Stimulated activated CD4-positive, alpha-beta T cell treated with anti-CD3 and anti-CD28 coated beads, Interleukin-15, amount 100 ng/mL, for 1 hour (primary cell): ENCODE data around the gene PLPP7.

Experiments used
- DNase-seq, 2 donors: peaks; one replicate each; pipeline ENCODE4 v3.0.0-alpha.2; 2020; ENCODE audit warnings: low read depth in 1 of 2, low spot score in 1 of 2

The PLPP7 gene

DNA sequence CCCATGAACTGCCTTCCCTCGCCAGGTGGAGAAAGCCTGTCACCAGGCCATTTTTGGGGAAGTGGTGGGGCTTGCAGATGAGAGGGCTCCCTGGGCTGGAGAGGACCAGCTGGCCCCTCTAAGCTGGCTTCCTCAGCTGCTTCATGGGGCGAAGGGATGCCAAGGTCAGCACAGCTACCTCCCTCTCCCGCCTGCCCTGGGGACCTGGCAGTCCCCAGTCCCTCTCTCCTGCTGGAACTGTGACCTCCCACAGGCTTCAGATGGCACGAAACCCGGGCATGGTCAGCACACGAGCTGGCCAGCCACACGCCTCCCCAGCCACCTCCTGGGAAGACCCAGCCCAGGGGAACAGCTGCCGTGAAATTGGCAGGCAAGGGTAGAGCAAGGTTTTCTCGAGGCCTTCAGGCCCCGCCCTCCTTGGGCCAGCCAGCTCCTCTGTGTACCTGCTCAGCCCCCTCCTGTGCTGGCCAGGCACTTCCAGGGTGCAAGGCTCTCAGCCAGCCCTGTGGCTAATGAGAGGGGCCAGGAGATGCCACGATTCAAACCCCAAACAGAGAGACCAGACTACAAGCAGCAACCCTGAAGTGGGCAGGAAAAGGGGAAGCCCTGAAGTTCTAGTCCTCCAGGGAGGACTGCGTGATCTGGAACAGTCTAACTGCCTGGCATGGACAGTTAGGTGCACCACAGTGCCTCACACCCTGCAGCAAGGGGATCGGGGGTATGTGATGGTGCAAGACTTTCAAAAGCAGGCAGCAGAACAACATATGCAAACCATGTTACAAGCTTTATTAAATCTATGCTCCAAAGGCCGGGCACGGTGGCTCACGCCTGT, 12.9 kb downstream of the PLPP7 start:
- DNase-seq = no peak

DNA sequence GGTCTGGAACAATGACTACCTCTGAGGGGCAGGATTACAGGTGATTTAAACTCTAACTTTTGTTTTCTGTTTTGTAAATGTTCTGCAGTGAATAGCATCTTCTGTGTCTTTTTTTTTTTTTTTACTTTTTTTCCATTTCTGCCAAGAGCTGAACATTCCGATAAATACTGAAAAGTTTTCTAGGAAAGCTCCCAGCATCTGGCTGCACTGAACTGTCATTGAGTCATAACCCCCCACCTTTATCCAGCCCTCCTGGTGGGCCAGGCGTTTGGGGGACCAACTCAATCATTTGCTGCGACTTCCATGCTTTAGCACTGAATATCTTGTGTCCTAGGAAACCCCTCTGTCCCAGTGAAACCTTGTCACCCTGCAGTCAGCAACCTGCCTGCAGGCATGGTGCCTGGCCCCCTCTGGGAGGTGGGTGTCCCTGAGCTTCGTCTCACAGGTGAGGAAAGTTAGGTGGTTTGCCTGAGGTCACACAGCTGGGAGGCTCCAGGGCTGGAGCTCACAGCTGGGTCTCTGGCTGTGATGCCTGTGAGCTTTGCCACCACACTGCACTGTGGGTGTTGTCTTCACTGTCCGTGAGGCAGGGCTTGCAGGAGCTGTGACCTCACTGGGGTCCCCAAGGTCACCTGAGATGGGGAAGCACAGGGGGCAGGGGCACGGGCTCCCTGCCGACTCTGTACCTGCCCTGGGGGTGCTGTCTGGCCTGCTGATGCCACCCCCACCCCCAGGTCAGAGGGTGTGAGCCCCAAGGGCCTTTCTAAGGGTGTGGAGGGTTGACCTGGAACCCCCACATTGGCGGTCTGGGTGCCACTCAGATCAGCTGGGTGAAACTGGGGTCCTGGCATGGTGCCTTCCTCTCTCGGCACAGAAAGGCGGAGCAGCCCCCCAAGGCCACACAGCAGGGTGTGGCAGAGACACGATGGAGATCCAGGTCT, 14.1 kb downstream of the PLPP7 start:
- no peak for DNase-seq

DNA sequence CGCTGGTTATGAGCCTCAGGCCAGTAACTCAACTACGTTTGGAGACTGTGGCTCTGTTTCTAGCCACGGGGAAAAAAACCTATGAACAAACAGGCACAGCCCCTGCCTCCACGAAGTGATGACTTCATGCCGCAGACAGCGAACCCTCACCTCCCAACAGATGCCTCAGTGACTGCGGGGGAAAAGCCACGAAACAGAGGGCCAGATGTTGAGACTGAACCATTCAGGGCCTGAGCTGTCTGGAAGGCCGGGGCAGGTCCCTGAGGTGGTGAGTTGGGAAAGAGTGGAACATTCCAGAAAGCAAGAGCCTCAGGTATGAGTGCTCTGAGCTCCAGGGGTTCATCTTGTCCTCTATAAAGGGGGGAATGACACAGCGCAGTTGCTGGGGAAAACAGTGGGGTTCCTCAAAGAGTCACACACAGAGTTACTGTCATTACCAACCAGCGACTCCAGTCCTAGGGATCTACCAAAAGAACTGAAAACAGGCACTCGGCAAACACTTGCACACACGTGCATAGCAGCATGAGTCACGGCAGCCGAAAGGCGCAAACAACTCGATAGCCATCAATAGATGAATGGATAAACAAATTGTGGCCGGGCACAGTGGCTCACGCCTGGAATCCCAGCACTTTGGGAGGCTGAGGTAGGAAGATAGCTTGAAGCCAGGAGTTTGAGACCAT, 15.3 kb downstream of the PLPP7 start:
- no peak for DNase-seq

DNA sequence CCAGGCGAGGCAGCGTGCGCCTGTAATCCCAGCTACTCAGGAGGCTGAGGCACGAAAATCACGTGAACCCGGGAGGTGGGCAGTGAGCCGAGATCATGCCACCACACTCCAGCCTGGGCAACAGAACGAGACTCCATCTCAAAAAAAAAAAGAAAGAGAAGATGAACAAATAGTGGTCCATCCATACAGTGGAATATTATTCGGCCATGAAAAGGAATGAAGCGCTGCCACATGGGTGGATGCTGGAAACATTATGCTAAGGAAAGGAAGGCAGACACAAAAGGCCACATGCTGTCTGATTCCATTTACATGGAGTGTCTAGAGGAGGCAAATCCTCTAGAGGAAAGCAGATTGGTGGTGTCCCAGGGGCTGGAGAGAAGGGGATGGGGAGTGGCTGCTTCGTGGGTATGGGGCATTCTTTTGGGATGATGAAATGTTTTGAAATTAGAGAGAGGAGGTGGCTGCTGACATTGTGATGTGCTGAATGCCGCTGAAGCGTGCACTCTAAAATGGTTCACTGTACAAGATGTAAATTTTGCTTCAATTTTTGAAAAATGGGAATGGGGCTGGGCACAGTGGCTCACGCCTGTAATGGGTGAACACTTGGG, 17.0 kb downstream of the PLPP7 start:
- DNase-seq = no peak

DNA sequence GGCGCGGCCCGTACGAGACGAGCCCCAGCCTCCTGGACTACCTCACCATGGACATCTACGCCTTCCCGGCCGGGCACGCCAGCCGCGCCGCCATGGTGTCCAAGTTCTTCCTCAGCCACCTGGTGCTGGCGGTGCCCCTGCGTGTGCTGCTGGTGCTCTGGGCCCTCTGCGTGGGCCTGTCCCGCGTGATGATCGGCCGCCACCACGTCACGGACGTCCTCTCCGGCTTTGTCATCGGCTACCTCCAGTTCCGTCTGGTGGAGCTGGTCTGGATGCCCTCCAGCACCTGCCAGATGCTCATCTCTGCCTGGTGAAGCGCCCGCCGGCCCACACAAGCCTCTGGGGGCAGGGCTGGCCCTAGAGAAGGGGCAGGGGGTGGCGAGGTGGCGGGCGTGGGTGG, 18.5 kb downstream of the PLPP7 start:
- no peak for DNase-seq

DNA sequence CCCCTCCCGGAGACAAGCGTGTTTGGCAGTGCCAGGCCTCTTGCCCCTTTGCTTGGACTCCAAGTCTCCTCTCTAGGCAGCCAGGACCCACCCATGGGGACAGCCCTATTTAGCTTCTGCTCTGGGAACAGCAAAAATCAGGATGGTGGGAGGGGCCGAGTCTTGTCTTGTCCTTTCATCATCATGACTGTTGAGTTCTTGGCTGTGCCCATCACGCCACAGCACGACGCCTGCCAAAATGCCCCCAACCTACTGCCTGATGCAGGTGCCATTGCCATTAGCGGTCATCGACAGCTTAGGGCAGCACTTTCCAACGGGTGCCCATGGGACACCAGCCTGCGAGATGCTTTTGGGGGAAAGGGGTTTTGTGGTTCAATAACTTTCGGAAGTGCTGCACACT, 18.9 kb downstream of the PLPP7 start:
- DNase-seq = no peak

DNA sequence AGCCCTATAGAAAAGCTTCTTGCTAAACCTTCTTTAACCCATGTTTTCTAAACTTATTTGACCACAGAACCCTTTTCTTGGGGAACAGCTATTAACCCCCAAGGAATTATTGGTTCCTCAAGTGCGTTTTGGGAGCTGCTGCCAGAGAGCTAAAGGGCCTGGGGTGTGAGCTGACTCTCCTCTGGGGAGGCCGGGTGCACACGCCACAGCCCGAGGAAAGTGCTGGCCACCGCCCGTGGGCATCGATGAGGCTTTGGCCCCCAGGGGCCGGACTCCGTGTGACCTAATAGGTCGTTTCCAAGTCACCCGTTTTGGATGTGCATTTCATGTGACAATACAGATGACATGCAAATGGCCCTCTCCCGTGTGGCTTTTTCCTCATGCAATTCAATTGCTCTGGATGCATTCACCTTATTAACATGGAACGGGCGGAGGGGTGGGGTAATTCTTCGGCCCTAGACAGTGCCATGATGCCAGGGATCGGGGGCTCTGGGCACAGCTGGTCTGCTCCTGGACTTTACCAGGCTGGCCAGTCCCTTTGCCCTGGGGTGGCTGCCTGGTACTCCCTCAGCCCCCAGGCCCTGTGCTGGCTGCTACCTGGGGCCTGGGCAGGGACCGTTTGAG, 19.5 kb downstream of the PLPP7 start:
- DNase-seq = no peak

DNA sequence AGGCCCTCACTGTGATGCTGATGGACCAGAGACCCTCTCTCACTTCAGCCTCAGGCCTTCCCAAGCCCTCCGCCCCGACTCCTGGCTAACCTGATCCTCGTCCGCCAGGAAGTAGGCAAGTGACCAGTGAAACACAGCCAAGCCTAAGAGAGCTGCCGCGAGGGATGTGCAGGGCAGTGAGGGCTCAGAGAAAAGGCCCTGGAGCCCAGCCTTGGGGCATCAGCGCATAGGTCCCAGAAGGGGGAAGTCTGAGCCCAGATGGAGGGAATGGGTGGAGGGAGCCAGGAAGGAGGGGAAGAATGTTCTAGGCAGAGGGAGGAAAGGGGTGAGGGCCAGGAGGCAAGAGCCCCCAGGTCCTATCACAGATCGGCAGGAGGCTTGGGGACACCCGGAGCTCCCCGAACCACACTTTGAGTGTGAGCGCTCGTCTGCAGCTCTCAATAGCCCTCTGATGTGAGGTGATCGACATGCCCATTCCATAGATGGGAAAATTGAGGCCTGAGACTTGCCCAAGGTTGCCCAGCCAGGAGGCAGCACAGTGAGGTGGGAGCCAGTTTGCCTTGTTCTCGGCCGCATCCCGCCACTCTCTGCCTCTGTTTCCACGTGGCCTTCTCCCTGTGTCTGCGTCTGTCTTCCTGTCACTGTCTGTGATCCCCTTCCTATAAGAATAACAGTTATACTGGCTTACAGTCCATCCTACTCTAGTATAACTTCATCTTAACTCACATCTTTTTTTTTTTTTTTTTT, 20.2 kb downstream of the PLPP7 start:
- DNase-seq = no peak

DNA sequence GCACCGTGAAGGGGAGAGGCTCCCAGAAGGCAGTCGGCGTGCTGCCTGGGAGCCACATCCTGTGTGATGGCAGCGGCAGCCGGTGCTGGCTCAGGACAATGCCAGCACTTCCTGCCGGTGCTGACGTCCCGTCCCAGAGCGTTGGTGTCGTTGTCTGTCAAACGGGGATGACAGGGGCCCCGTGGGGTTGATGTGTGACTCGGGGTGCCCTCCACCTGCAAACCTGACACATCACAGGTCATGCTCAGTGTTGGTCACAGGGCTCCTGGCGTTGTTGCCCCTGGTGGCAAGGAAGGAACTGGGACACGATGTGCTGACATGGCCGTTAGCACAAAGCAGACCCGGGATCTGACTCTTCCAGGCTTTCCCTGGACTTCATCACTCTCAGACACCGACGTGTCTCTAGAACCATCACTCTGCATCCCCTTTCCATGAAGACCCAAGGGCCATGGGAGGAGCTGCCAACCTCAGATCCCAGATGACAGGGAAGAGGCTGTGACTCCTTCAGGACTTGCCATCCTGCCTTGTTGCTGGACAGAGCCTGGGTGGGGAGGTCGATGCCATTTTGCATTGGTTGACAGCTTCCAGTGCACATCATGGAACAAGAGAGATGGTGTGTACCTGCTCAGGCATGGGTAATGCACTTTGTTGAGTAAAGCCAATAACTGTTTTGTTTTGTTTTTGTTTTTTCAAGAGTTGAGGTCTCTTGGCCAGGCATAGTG, 21.5 kb downstream of the PLPP7 start:
- peak; percentile 25 to 30 for DNase-seq

DNA sequence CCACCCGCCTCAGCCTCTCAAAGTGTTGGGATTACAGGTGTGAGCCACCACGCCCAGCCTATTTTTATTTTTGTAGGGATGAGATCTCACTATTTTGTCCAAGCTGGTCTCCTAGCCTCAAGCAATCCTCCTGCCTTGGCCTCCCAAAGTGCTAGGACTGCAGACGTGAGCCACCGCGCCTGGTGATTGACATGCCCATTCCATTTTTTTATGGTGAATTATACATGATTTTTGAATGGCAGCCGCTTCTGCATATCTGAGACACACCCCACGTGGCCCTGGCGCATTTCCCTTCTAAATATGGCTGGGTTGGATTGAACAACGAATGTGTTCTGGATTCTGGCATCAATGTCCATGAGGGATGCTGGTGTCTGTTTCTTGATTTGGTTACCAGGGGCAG, 22.7 kb downstream of the PLPP7 start:
- no peak for DNase-seq

DNA sequence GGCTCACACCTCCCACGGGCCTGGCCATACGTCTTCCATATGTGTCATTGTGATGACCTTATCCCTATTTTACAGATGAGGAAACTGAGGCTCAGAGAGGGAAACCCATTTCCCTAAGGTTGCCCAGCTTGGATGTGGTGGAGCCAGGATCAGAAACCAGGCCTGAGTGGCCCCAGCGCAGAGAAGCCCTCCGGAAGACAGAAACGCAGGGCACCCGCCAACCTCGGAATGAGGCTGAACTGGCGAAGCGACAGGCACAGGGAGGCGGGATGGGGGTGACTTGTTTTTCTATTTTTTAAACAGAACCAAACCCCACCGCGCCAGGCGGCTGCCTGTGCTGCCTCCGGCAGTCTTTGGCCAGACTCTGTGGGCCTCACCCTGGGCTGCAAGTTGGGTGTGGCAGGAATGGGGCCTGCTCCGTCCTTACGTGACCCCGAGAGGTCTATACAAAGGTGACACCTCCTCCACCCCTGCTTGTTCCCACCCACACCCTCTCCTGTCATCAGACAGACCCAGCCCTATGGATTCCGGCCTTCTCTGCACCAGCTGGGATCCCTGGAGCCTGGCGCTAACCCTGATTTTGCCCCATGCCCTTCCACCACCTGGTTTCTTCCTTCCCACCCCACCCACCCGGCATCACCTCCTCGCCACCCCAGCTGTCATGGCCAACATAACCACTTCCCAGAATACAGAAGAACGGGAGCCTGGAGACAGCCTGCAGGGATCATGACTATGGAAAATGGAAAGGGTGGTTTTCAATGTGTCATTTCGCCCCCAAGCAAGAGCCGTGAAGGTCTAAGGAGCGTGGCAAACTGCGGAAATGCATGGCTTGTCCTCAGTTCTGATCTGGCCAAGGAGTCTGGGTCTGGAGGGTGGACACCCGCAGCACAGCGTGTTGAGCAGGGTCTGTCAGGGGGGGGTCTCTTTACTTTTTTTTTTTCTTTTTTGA, 23.6 kb downstream of the PLPP7 start:
- no peak for DNase-seq

DNA sequence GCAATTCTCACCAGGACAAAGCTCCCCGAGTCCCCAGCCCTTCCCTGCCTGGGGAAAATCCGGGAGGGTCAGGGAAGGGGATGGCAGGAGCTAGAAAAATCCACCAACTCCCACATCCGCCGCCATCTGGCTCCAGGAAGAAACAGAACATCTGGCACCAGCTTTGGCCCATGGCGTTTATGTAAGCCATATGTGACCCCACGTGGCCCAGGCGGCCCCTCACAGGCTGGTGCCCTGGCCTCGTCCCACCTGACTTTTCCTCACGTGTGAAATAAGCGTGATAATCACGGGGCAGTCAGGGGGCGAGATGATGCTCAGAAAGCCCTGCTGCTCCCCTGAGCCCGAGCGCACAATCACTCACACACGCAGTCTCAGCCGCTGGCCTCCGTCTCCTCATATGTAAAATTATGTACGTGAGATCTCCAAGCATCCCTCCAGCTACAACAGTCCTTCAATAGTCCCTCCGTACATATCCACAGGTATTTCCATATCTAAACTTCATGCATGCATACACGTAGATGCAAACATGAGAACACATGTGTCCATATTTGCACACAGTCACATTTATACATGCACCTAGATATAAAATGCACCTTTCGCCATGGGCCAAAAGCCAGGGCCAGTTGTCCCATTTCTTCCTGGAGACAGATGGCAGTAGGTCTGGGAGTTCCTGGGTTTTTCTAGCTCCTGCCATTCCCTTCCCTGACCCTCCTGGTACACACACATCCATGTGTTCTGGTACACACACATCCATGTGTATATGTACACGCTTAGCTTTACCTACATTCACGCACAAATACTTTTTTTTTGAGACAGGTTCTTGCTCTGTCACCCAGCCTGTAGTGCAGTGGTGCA, 28.9 kb downstream of the PLPP7 start:
- no peak for DNase-seq

DNA sequence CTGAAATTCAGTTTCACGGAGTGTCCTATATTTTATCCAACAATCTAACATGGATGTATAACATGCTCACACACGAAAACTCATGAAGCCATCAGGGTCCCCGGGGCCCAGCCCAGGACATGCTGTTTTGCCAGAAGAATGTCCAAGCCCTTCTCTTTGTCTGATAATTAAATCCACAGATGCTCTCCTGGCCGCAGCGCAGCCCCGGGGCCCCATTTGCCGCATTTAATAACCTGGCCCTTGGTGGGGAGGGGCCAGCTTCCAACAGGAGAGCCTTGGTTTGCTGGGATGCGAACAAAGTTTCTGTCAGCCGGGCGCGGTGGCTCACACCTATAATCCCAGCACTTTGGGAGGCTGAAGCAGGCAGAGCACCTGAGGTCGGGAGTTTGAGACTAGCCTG, 30.0 kb downstream of the PLPP7 start:
- no peak for DNase-seq

DNA sequence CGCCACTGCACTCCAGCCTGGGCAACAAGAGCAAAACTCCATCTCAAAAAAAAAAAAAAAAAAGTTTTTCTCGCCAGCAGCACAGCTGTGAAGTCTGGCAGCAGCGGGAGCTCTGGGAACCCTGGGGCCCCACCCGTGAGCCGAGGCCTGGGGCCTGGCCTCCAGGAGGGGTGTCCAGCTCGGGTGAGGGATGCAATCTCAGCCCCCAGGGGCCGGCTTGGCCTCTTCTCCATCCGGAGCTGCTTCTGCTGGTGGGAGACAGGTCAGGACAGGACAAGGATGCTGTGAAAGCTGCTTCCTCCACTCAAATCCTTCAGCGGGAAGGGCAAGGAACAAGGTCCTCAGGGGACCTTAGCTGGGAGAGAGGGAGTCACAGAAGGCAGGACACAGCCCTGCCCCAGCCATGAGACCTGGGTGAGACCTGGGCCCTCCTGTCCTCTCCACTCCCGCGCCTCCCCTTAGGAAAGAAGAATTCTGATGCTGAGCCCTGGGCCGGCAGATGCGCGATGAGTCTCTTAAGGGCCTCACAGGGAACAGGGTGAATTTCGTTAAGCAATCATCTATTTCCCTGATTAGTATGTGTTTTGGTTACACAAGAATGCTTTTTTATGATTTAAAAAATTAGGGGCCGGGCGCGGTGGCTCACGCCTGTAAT, 30.6 kb downstream of the PLPP7 start:
- no peak for DNase-seq

DNA sequence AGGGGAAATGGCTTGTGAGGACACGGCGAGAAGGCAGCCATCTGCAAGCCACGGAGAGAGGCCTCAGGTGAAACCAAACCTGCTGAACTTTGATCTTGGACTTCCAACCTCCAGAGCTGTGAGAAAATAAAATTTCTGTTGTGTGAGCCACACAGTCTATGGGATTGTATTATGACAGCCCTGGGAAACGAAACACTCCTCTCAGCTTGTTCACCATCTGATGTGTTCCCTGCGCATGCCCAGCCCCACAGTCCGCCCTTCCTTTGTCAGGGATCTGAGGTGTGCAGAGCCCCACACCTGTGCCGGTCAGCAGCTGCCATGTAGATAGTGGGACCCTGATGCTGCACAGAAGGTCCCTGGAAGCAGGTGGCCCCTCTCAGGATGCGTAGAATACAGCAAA, 34.1 kb downstream of the PLPP7 start:
- no peak for DNase-seq

DNA sequence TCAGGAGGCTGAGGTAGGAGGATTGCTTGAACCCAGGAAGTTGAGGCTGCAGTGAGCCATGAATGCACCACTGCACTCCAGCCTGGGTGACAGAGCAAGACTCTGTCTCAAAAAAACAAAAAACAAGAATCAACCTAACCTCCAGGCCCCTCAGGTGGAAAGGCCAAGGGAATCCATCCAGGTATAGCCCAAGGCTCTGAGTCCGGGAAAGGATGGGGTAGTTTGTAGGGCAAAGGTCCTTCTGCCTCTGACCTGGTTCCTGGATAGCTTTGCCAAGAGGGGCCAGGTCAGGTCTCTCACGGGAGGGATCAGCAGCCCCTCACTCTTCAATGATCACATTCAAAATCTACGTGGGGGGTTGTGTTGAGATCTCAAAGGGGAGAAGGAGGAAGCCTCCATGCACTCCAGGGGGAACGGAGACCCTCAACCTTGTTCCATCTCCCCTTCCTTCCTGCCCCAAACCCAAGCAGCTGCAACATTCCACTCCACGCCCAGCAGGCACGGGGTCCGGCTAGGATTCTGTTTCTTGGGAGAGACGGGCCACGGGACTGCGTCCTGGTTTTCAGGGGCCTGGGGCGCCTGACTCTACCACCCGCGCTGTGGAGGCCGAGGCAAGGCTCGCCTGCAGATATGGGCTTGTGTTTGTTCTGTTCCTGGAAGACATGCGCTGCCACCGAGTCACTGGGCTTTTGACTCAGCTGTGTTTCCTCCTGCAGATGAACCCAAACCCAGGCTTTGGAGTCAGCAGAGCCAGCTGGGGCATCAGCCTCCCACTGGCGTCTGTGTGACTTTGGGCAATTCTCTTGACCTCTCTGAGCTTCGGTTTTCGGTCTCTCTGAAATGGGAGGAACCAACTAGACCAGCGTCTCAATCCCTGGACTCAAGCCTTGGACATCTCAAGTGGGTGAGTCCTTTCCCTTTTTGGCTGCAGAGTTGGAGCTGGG, 35.5 kb downstream of the PLPP7 start:
- DNase-seq = no peak
